Esophagus squamous epithelium (tissue), 5 donors: ENCODE measurements around the gene HEXA. TPM values are rescaled to one million over a fixed set of nuclear protein-coding genes. Genes with fewer than 3 reads are reported as not detected.
A peak's percentile ranks its signal among the peaks of the same experiment; 100 is the strongest.

Source experiments
- DNase-seq: peaks from one replicate; lab custom pipeline; 2025; lab: John Stamatoyannopoulos, UW
- H3K27ac ChIP-seq, 4 donors: fragments of 200-600 bp; sonication (generic); one replicate each; pipeline ENCODE4 v1.5.1; 2016 to 2019; ENCODE audit warnings: mild to moderate bottlenecking in 1 of 4
- H3K27me3 ChIP-seq, 4 donors: fragments of 200-600 bp; sonication (generic); 1 replicate in 3 of 4; 2 replicates in 1 of 4; pipeline versions ENCODE4 v1.5.1 to v1.6.0; 2017 to 2021; ENCODE audit warnings: antibody characterized with exemption in 1 of 4
- H3K36me3 ChIP-seq, 3 donors: fragments of 200-600 bp; sonication (generic); one replicate each; pipeline ENCODE4 v1.5.1; 2016 to 2019
- H3K4me1 ChIP-seq, 3 donors: fragments of 200-600 bp; sonication (generic); one replicate each; pipeline ENCODE4 v1.5.1; 2017 to 2019
- H3K4me3 ChIP-seq, 4 donors: fragments of 200-600 bp; sonication (generic); 1 replicate in 3 of 4; 2 replicates in 1 of 4; pipeline ENCODE4 v1.5.1; 2016 to 2019; ENCODE audit warnings: mild to moderate bottlenecking in 2 of 4, moderate library complexity in 1 of 4
- H3K9me3 ChIP-seq, 3 donors: fragments of 200-600 bp; sonication (generic); one replicate each; pipeline ENCODE4 v1.5.1; 2016 to 2019
- POLR2A ChIP-seq, 4 donors: fragments of 450-650 bp; IDR thresholded peaks; one replicate each; pipeline ENCODE4 v1.6.1; 2017; ENCODE audit warnings: antibody characterized with exemption in 4 of 4, mild to moderate bottlenecking in 4 of 4, moderate library complexity in 3 of 4
- WGBS, 2 donors: methylation state at CpG; one replicate each; pipeline ENCODE4 v1.1.5; 2018; 5-methylcytosine and 5-hydroxymethylcytosine counted together
- intact Hi-C: fragments of 100-400 bp; cut with DNase I; formaldehyde crosslinking; loops from one replicate; pipeline ENCODE4 v1.15.0; 2022
- total RNA-seq, 4 donors: library from RNA; depleted of rRNA; stranded (reverse); fragments of >200 nt; gene quantifications; one replicate each; pipeline ENCODE4 v1.1.0, GENCODE V29; 2016
- TF ChIP-seq, protein P1 (sequence below), 6 experiments: fragments of 450-650 bp in 4 of 6; fragments of 200-600 bp in 2 of 6; sonication (generic) in 2 of 6; IDR thresholded peaks; one replicate each; pipeline ENCODE4 v1.5.1; 2016 to 2019; ENCODE audit warnings: antibody characterized with exemption in 6 of 6, mild to moderate bottlenecking in 4 of 6, moderate library complexity in 4 of 6
- donor health status: DM: yes; HTN: yes; CAD: no.

HEXA gene
- total RNA-seq, 4 donors from 2014 or later = 12.8 to 51.1 (median 28.4) TPM

DNA sequence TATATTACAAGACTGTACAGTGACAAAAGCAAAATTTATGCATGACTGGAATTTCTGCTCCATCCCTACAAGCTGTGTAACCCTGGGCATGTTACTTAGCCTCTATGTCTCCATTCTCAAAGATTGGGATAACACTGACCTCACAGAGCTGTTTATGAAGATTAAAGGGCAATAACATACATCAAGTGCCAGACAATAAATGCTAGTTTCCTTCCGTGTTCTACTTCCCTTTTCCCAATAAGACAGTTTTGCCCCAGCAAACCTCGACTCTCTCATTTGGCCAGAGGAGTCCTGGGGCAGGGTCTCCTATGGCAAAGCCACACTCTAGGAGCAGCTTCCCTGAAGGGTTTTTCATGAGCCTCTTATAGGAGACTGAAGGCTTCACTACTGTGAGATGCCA lies 7.5 kb downstream of the HEXA start:
- intact Hi-C loops = no loop called here
- Histone ChIP-seq H3K27me3 (no peaks in the 10 kb centered on the region), H3K4me3 (no peak overlapping the region), H3K27ac (peak overlapping the region in 2 of 4 donors; percentile 47 to 57), H3K36me3 (peaks cover 0 to 16% (median 0%) of the 10 kb centered on the region in 3 donors), H3K9me3 (no peaks in the 10 kb centered on the region), H3K4me1 (peaks cover 0 to 39% (median 10%) of the 10 kb centered on the region in 3 donors)
- TF ChIP-seq, protein P1, sequence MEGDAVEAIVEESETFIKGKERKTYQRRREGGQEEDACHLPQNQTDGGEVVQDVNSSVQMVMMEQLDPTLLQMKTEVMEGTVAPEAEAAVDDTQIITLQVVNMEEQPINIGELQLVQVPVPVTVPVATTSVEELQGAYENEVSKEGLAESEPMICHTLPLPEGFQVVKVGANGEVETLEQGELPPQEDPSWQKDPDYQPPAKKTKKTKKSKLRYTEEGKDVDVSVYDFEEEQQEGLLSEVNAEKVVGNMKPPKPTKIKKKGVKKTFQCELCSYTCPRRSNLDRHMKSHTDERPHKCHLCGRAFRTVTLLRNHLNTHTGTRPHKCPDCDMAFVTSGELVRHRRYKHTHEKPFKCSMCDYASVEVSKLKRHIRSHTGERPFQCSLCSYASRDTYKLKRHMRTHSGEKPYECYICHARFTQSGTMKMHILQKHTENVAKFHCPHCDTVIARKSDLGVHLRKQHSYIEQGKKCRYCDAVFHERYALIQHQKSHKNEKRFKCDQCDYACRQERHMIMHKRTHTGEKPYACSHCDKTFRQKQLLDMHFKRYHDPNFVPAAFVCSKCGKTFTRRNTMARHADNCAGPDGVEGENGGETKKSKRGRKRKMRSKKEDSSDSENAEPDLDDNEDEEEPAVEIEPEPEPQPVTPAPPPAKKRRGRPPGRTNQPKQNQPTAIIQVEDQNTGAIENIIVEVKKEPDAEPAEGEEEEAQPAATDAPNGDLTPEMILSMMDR (IDR thresholded peaks at IDR 0.05) = no peak
- no peak for TF ChIP-seq POLR2A (IDR thresholded peaks at IDR 0.05)
- DNase-seq = no peak
- 65 to 95% methylated on average over 2 of the region's 2 CpGs for WGBS, 2 donors

DNA sequence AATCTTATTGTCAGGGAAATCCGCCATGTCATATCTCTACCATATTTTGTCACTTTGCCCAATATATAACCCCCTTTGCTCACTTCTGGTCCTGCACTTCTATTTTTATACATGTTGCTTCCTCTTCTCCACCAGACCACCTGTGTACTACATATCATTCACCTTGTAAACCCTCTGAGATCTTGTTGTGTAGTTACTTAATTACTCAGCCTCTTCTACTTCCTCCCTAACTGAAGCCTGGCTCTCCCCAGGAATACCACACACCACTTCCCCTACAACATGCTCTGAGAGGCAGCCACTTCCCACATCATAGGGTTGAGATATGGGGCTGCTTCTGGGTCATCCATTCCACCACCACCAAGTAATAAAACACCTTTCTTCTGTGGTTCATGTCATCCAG lies 10.0 kb downstream of the HEXA start:
- no peak for DNase-seq
- H3K27me3 ChIP-seq = no peaks in the 10 kb centered on the region
- peaks cover 0 to 23% (median 10%) of the 10 kb centered on the region in 3 donors for H3K4me1 ChIP-seq
- H3K4me3 ChIP-seq = no peak overlapping the region
- H3K27ac ChIP-seq = no peak overlapping the region
- peaks cover 0 to 21% (median 0%) of the 10 kb centered on the region in 3 donors for H3K36me3 ChIP-seq
- TF ChIP-seq POLR2A (IDR thresholded peaks at IDR 0.05) = no peak
- intact Hi-C loops = no loop called here
- WGBS, 2 donors = 70 to 84% methylated on average over 1 of the region's 1 CpG
- no peaks in the 10 kb centered on the region for H3K9me3 ChIP-seq

- no peaks in the 10 kb centered on the region for H3K27me3 ChIP-seq
- no peak for DNase-seq
- TF ChIP-seq, protein P1 (IDR thresholded peaks at IDR 0.05) = no peak
- TF ChIP-seq POLR2A (IDR thresholded peaks at IDR 0.05) = no peak
- no peak overlapping the region for H3K4me3 ChIP-seq
- peaks cover 0 to 39% (median 17%) of the 10 kb centered on the region in 3 donors for H3K4me1 ChIP-seq
- no peaks in the 10 kb centered on the region for H3K9me3 ChIP-seq
- 89 to 95% methylated on average over 1 of the region's 1 CpG for WGBS, 2 donors
- intact Hi-C loops = no loop called here
- peaks cover 0 to 15% (median 4%) of the 10 kb centered on the region in 3 donors for H3K36me3 ChIP-seq
- no peak overlapping the region for H3K27ac ChIP-seq
Observed at GRCh38 chr15:72361176-72361575, 14.6 kb downstream of the HEXA start.

DNA sequence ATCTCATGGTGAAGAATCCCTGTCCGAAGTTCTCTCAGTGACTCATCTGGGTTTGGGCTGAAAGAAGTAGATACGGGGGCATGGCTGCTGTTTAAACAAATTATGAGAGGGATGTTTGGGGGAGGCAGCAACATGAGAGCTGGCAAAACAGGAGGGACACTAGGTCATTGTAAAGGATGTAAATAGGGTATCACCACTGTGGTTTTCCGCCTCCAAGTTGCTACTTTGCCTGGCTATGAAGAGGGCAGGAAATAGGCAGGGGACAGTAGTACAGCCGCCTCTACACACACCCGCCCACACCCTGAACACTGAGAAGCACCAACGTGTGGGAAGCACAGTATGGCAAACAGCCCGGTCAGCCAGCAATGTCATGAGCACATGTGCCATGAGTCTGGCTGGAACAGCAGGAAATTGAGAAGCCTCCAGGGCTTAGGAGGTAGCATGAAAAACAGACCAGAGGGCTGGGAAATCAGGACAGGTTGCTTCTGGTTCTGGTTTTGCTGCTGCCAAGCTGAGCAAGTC lies 17.1 kb downstream of the HEXA start:
- peak; percentile 27 for DNase-seq
- H3K4me1 ChIP-seq = peaks cover 0 to 39% (median 17%) of the 10 kb centered on the region in 3 donors
- H3K9me3 ChIP-seq = no peaks in the 10 kb centered on the region
- intact Hi-C loops = no loop called here
- 24 to 25% methylated on average over 7 of the region's 7 CpGs for WGBS, 2 donors
- H3K36me3 ChIP-seq = peaks cover 5 to 40% (median 16%) of the 10 kb centered on the region in 3 donors
- peak overlapping the region; percentile 67 to 85 (median 76) for H3K27ac ChIP-seq
- H3K27me3 ChIP-seq = no peaks in the 10 kb centered on the region
- H3K4me3 ChIP-seq = peak overlapping the region in 1 of 4 donors; percentile 6
- no peak for TF ChIP-seq POLR2A (IDR thresholded peaks at IDR 0.05)
- TF ChIP-seq, protein P1 (IDR thresholded peaks at IDR 0.05) = no peak

GRCh38 chr15:72358121-72358520 lies 17.7 kb downstream of the HEXA start:
- Histone ChIP-seq H3K4me1 (peaks cover 0 to 39% (median 17%) of the 10 kb centered on the region in 3 donors), H3K27ac (peak overlapping the region; percentile 67 to 85 (median 76)), H3K4me3 (no peak overlapping the region), H3K27me3 (no peaks in the 10 kb centered on the region), H3K9me3 (no peaks in the 10 kb centered on the region), H3K36me3 (peaks cover 5 to 45% (median 19%) of the 10 kb centered on the region in 3 donors)
- DNase-seq = no peak
- 46 to 51% methylated on average over 3 of the region's 3 CpGs for WGBS, 2 donors
- no peak for TF ChIP-seq POLR2A (IDR thresholded peaks at IDR 0.05)
- TF ChIP-seq, protein P1 (IDR thresholded peaks at IDR 0.05) = no peak
- intact Hi-C loops = no loop called here
